HG02973 (cell line): ENCODE results near the gene AANAT.
A peak's percentile ranks its signal among the peaks of the same experiment; 100 is the strongest.
"Not testable (repeated sequence)": the region's sequence is repeated elsewhere in the genome, so short reads cannot be mapped to it uniquely, and the experiment has no call there.

ENCODE experiments used
- ATAC-seq: cut with Tn5 transposase; IDR thresholded peaks from one replicate; pipeline ENCODE4 v1.9.1; 2021; ENCODE audit warnings: moderate library complexity; ENCODE audit not compliant: unreplicated experiment

AANAT gene

GRCh38 chr17:76502341-76503211, 35.2 kb downstream of the AANAT start:
- no peak for ATAC-seq

GRCh38 chr17:76504117-76504516, 36.7 kb downstream of the AANAT start:
- no peak for ATAC-seq

GRCh38 chr17:76506408-76507345, 39.3 kb downstream of the AANAT start:
- ATAC-seq, result peak; percentile 39

- not testable (repeated sequence) for ATAC-seq
Measured at GRCh38 chr17:76508472-76509063, 41.2 kb downstream of the AANAT start.

- ATAC-seq, result no peak
Measured at GRCh38 chr17:76510831-76511244, 43.4 kb downstream of the AANAT start.

- ATAC-seq, result no peak
Measured at GRCh38 chr17:76511668-76512365, 44.4 kb downstream of the AANAT start.

GRCh38 chr17:76512366-76513305, 45.2 kb downstream of the AANAT start:
- ATAC-seq, result no peak

GRCh38 chr17:76513306-76513692, 45.9 kb downstream of the AANAT start:
- no peak for ATAC-seq

- ATAC-seq, result not testable (repeated sequence)
Measured at GRCh38 chr17:76514355-76514754, 47.0 kb downstream of the AANAT start.

GRCh38 chr17:76515274-76515949, 48.0 kb downstream of the AANAT start:
- peak; percentile 55 for ATAC-seq

- ATAC-seq, result no peak
Measured at GRCh38 chr17:76517638-76518038, 50.2 kb downstream of the AANAT start.

GRCh38 chr17:76519048-76519966, 51.9 kb downstream of the AANAT start:
- ATAC-seq, result no peak
